ENCODE results near the gene OSBPL5.

The OSBPL5 gene

GRCh38 chr11:3166268-3167142 lies 1.4 kb upstream of the OSBPL5 start:
- Histone ChIP-seq H3K79me1 (replicated peaks; ENCODE audit: low read length, poor library complexity, severe bottlenecking) (peaks cover 18% of the 10 kb centered on the region), H3K36me3 (ENCODE audit: control insufficient read depth in 1 of 2, insufficient read depth in 2 of 2, low read depth in 1 of 2, low read length in 2 of 2) (peaks cover 0 to 3% of the 10 kb centered on the region in 2 experiments), H3K23ac (ENCODE audit: low read length in 2 of 2) (no peak overlapping the region), H3K4ac (ENCODE audit: low read depth in 1 of 2, low read length in 2 of 2) (no peak overlapping the region), H2AFZ (ENCODE audit: low read depth, low read length) (no peak overlapping the region), H3K27ac (ENCODE audit: low read length, poor library complexity, severe bottlenecking) (no peak overlapping the region), H3K27me3 (ENCODE audit: control insufficient read depth in 1 of 2, insufficient read depth in 1 of 2, low read length in 2 of 2) (peaks cover 4 to 28% of the 10 kb centered on the region in 2 experiments), H4K8ac (ENCODE audit: low read length) (no peak overlapping the region), H2BK5ac (ENCODE audit: low read depth, low read length, poor library complexity, severe bottlenecking) (no peak overlapping the region), H3K4me1 (ENCODE audit: control insufficient read depth, insufficient read depth, low read depth, low read length) (peaks cover 42% of the 10 kb centered on the region), H2BK12ac (ENCODE audit: low read length in 2 of 2) (peak overlapping the region in 1 of 2 experiments; percentile 12), H2BK120ac (ENCODE audit: low read depth, low read length) (no peak overlapping the region), H2BK15ac (ENCODE audit: low read depth, poor library complexity, severe bottlenecking) (peak overlapping the region; percentile 27), H3K18ac (ENCODE audit: low read depth in 1 of 2, low read length in 2 of 2) (no peak overlapping the region), H4K91ac (ENCODE audit: low read length) (peak overlapping the region; percentile 39), H3K9me3 (ENCODE audit: control insufficient read depth, low read length) (no peaks in the 10 kb centered on the region), H2AK5ac (ENCODE audit: low read length, severe bottlenecking) (no peak overlapping the region), H3K9ac (ENCODE audit: low read length) (no peak overlapping the region), H3K4me3 (ENCODE audit: insufficient read depth in 1 of 2, low read depth in 1 of 2, low read length in 2 of 2) (no peak overlapping the region), H3K4me2 (ENCODE audit: low read length, poor library complexity, severe bottlenecking) (no peak overlapping the region), H3K14ac (ENCODE audit: low read length in 2 of 2) (no peak overlapping the region)
- 88% methylated on average over 25 of the region's 25 CpGs for WGBS
- no peak for DNase-seq

DNA sequence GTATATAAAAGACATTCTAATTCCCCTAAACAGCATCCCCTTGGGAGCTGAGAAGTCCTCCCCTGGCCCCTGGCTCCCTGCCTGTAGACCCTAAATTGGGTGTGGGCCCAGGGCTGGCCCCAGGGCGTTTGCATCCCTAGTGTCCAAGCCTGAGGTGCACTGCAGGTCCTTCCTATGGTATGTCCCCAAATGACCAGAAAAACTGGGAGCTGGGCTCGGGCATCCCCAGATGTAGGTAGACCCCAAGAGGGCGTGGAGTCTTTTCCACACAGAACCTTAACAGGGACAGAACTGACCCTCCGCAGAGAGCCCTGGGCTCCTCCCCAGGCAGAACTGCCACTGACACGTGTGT lies 782 bp upstream of the OSBPL5 start:
- H3K27me3 ChIP-seq (ENCODE audit: control insufficient read depth in 1 of 2, insufficient read depth in 1 of 2, low read length in 2 of 2) = peaks cover 4 to 22% of the 10 kb centered on the region in 2 experiments
- no peak overlapping the region for H3K27ac ChIP-seq (ENCODE audit: low read length, poor library complexity, severe bottlenecking)
- peaks cover 18% of the 10 kb centered on the region for H3K79me1 ChIP-seq (replicated peaks; ENCODE audit: low read length, poor library complexity, severe bottlenecking)
- H4K8ac ChIP-seq (ENCODE audit: low read length) = no peak overlapping the region
- no peak overlapping the region for H3K14ac ChIP-seq (ENCODE audit: low read length in 2 of 2)
- H3K9ac ChIP-seq (ENCODE audit: low read length) = peak overlapping the region; percentile 78
- H4K91ac ChIP-seq (ENCODE audit: low read length) = no peak overlapping the region
- H3K4me3 ChIP-seq (ENCODE audit: insufficient read depth in 1 of 2, low read depth in 1 of 2, low read length in 2 of 2) = peak overlapping the region in 1 of 2 experiments; percentile 74
- H3K4me1 ChIP-seq (ENCODE audit: control insufficient read depth, insufficient read depth, low read depth, low read length) = peaks cover 45% of the 10 kb centered on the region
- no peaks in the 10 kb centered on the region for H3K9me3 ChIP-seq (ENCODE audit: control insufficient read depth, low read length)
- H2AK5ac ChIP-seq (ENCODE audit: low read length, severe bottlenecking) = no peak overlapping the region
- no peak overlapping the region for H2BK120ac ChIP-seq (ENCODE audit: low read depth, low read length)
- no peak for DNase-seq
- H3K36me3 ChIP-seq (ENCODE audit: control insufficient read depth in 1 of 2, insufficient read depth in 2 of 2, low read depth in 1 of 2, low read length in 2 of 2) = peaks cover 0 to 3% of the 10 kb centered on the region in 2 experiments
- peak overlapping the region; percentile 27 for H2BK15ac ChIP-seq (ENCODE audit: low read depth, poor library complexity, severe bottlenecking)
- no peak overlapping the region for H3K23ac ChIP-seq (ENCODE audit: low read length in 2 of 2)
- H3K18ac ChIP-seq (ENCODE audit: low read depth in 1 of 2, low read length in 2 of 2) = no peak overlapping the region
- H2AFZ ChIP-seq (ENCODE audit: low read depth, low read length) = no peak overlapping the region
- H2BK12ac ChIP-seq (ENCODE audit: low read length in 2 of 2) = peak overlapping the region in 1 of 2 experiments; percentile 12
- WGBS = 75% methylated on average over 5 of the region's 5 CpGs
- H3K4ac ChIP-seq (ENCODE audit: low read depth in 1 of 2, low read length in 2 of 2) = no peak overlapping the region
- H2BK5ac ChIP-seq (ENCODE audit: low read depth, low read length, poor library complexity, severe bottlenecking) = no peak overlapping the region
- no peak overlapping the region for H3K4me2 ChIP-seq (ENCODE audit: low read length, poor library complexity, severe bottlenecking)

GRCh38 chr11:3164552-3165151 lies 458 bp downstream of the OSBPL5 start:
- Histone ChIP-seq H3K18ac (ENCODE audit: low read depth in 1 of 2, low read length in 2 of 2) (peak overlapping the region; percentile 85 to 86), H3K4me3 (ENCODE audit: insufficient read depth in 1 of 2, low read depth in 1 of 2, low read length in 2 of 2) (peak overlapping the region; percentile 78 to 98), H3K14ac (ENCODE audit: low read length in 2 of 2) (peak overlapping the region in 1 of 2 experiments; percentile 89), H3K4ac (ENCODE audit: low read depth in 1 of 2, low read length in 2 of 2) (peak overlapping the region in 1 of 2 experiments; percentile 90), H3K27me3 (ENCODE audit: control insufficient read depth in 1 of 2, insufficient read depth in 1 of 2, low read length in 2 of 2) (peaks cover 4 to 17% of the 10 kb centered on the region in 2 experiments), H4K8ac (ENCODE audit: low read length) (no peak overlapping the region), H3K27ac (ENCODE audit: low read length, poor library complexity, severe bottlenecking) (no peak overlapping the region), H4K91ac (ENCODE audit: low read length) (no peak overlapping the region), H2BK5ac (ENCODE audit: low read depth, low read length, poor library complexity, severe bottlenecking) (no peak overlapping the region), H3K36me3 (ENCODE audit: control insufficient read depth in 1 of 2, insufficient read depth in 2 of 2, low read depth in 1 of 2, low read length in 2 of 2) (peaks cover 0 to 3% of the 10 kb centered on the region in 2 experiments), H3K9ac (ENCODE audit: low read length) (peak overlapping the region; percentile 88), H2BK12ac (ENCODE audit: low read length in 2 of 2) (peak overlapping the region in 1 of 2 experiments; percentile 79), H3K23ac (ENCODE audit: low read length in 2 of 2) (peak overlapping the region in 1 of 2 experiments; percentile 92), H2AK5ac (ENCODE audit: low read length, severe bottlenecking) (no peak overlapping the region), H2BK15ac (ENCODE audit: low read depth, poor library complexity, severe bottlenecking) (peak overlapping the region; percentile 62), H3K4me2 (ENCODE audit: low read length, poor library complexity, severe bottlenecking) (peak overlapping the region; percentile 92), H2BK120ac (ENCODE audit: low read depth, low read length) (peak overlapping the region; percentile 42), H3K9me3 (ENCODE audit: control insufficient read depth, low read length) (no peaks in the 10 kb centered on the region), H3K4me1 (ENCODE audit: control insufficient read depth, insufficient read depth, low read depth, low read length) (peaks cover 45% of the 10 kb centered on the region), H2AFZ (ENCODE audit: low read depth, low read length) (no peak overlapping the region), H3K79me1 (replicated peaks; ENCODE audit: low read length, poor library complexity, severe bottlenecking) (peaks cover 22% of the 10 kb centered on the region)
- 1% methylated on average over 26 of the region's 46 CpGs for WGBS
- DNase-seq = no peak

DNA sequence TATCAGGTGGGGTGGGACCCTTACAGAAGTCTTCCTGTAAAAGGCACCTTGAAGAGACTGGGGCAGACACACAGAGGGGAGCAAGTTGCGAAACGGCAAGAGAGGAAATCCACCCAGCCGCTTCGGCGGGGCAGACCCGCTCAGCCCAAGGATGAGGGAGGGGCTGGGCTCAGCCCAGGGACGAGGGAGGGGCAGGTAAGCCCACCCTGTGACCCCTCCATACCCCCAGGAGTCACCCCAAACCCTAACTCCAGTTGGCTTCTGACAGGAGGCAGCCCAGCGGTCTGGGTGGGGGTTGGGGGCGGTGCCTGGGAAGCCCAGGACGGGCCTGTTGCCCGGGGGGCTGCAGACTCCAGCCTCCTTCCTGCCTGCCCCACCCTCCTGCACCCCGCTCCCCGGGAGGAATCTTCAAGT lies 965 bp downstream of the OSBPL5 start:
- Histone ChIP-seq H3K79me1 (replicated peaks; ENCODE audit: low read length, poor library complexity, severe bottlenecking) (peaks cover 27% of the 10 kb centered on the region), H3K27ac (ENCODE audit: low read length, poor library complexity, severe bottlenecking) (no peak overlapping the region), H3K14ac (ENCODE audit: low read length in 2 of 2) (peak overlapping the region in 1 of 2 experiments; percentile 89), H2AFZ (ENCODE audit: low read depth, low read length) (no peak overlapping the region), H3K9ac (ENCODE audit: low read length) (peak overlapping the region; percentile 88), H3K4me2 (ENCODE audit: low read length, poor library complexity, severe bottlenecking) (peak overlapping the region; percentile 92), H3K36me3 (ENCODE audit: control insufficient read depth in 1 of 2, insufficient read depth in 2 of 2, low read depth in 1 of 2, low read length in 2 of 2) (peaks cover 0 to 3% of the 10 kb centered on the region in 2 experiments), H2BK12ac (ENCODE audit: low read length in 2 of 2) (peak overlapping the region; percentile 23 to 79), H3K4ac (ENCODE audit: low read depth in 1 of 2, low read length in 2 of 2) (peak overlapping the region; percentile 80 to 90), H3K9me3 (ENCODE audit: control insufficient read depth, low read length) (no peaks in the 10 kb centered on the region), H3K18ac (ENCODE audit: low read depth in 1 of 2, low read length in 2 of 2) (peak overlapping the region; percentile 85 to 86), H3K23ac (ENCODE audit: low read length in 2 of 2) (peak overlapping the region in 1 of 2 experiments; percentile 92), H2BK120ac (ENCODE audit: low read depth, low read length) (no peak overlapping the region), H3K27me3 (ENCODE audit: control insufficient read depth in 1 of 2, insufficient read depth in 1 of 2, low read length in 2 of 2) (peaks cover 4 to 17% of the 10 kb centered on the region in 2 experiments), H2BK15ac (ENCODE audit: low read depth, poor library complexity, severe bottlenecking) (peak overlapping the region; percentile 26), H2BK5ac (ENCODE audit: low read depth, low read length, poor library complexity, severe bottlenecking) (no peak overlapping the region), H2AK5ac (ENCODE audit: low read length, severe bottlenecking) (no peak overlapping the region), H3K4me3 (ENCODE audit: insufficient read depth in 1 of 2, low read depth in 1 of 2, low read length in 2 of 2) (peak overlapping the region; percentile 78 to 98), H4K8ac (ENCODE audit: low read length) (no peak overlapping the region), H4K91ac (ENCODE audit: low read length) (peak overlapping the region; percentile 59), H3K4me1 (ENCODE audit: control insufficient read depth, insufficient read depth, low read depth, low read length) (peaks cover 45% of the 10 kb centered on the region)
- no peak for DNase-seq
- 5% methylated on average over 12 of the region's 13 CpGs for WGBS

Data from mesenchymal stem cell (in vitro differentiated cells and primary cell).